ENCODE data around the gene GSE1. TPM values are rescaled to one million over a fixed set of nuclear protein-coding genes. Genes with fewer than 3 reads are reported as not detected.

Gene GSE1
- total and polyA plus RNA-seq, 9 of the 15 experiments (the other 6 are each of a cell fraction or from before 2014, with no cell fraction given) = 12.2 to 244 (median 57.9) TPM

DNA sequence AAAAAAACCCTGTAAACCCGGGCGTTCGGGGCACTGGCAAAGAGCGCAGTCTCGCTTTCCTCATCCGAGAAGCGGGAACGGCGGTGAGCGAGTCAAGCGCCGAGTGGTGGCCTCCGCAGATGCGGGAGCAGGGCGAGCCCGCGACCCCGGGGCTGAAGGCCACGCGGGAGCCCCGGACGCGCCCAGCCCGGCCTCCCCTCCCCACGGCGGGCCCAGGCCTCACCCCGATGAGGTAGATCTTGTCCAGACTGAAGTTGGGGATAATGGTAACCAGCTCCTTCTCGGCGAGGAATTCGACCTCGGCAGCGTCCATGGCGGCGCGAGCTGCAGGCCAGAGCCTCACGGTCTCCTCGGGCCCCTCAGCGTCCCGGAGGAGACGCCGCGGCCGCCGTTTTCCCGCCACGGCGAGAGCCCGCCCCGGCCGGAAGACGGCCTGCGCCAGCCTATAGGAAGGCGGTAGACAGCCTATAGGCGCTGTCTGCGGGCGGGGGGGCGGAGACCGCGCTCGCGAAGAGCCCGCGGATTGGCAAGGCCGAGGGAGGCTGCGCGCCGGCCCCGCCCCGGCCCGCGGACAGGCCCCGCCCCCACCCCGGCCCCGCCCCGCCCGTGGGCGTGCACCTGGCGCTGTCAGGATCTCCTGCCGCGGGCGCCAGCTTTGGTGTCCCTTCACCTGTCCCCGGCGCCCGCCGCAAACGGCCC is 75.6 kb downstream of the GSE1 start, which contains the start of gene GINS2 (continued):
- TF ChIP-seq RBM25 (IDR thresholded peaks at IDR 0.05; ENCODE audit: low read depth, low read length, severe bottlenecking) (peak; percentile 98), ZNF583 (CRISPR knock-in tag; IDR thresholded peaks at IDR 0.05) (no peak), SIN3A (IDR thresholded peaks at IDR 0.05; ENCODE audit: borderline replicate concordance in 2 of 2, control insufficient read depth in 1 of 2, low read depth in 2 of 2, low read length in 2 of 2) (peak; percentile 38 to 73; a peak in 1 of 4 replicates), ZNF551 (CRISPR knock-in tag; IDR thresholded peaks at IDR 0.05) (no peak), THRA (IDR thresholded peaks at IDR 0.05) (no peak), POLR2AphosphoS2 (IDR thresholded peaks at IDR 0.05; ENCODE audit: low read length) (no peak), USF2 (CRISPR knock-in tag; IDR thresholded peaks at IDR 0.05) (no peak), ZNF764 (CRISPR knock-in tag; IDR thresholded peaks at IDR 0.05; ENCODE audit: low read depth) (no peak), HCFC1 (IDR thresholded peaks at IDR 0.05; ENCODE audit: low read depth, low read length) (0 out of 2 replicates have a peak, but pooled peaks have one; percentile 9), GTF2A2 (tag; IDR thresholded peaks at IDR 0.05) (no peak), SRF (CRISPR knock-in tag; IDR thresholded peaks at IDR 0.05) (peak in 1 of 2 experiments; percentile 60; a peak in 2 of 4 replicates), ZFP30 (CRISPR knock-in tag; IDR thresholded peaks at IDR 0.05; ENCODE audit: borderline replicate concordance) (no peak), SP1 (CRISPR knock-in tag; IDR thresholded peaks at IDR 0.05) (peak; percentile 83; the same call in 1 of the 2 replicates), MAFK (IDR thresholded peaks at IDR 0.05; ENCODE audit: low read length) (no peak), NCOA2 (IDR thresholded peaks at IDR 0.05; ENCODE audit: partially characterized antibody in 2 of 2) (no peak), EP400 (IDR thresholded peaks at IDR 0.05) (peak; percentile 83)
- TF ChIP-seq, protein P1, sequence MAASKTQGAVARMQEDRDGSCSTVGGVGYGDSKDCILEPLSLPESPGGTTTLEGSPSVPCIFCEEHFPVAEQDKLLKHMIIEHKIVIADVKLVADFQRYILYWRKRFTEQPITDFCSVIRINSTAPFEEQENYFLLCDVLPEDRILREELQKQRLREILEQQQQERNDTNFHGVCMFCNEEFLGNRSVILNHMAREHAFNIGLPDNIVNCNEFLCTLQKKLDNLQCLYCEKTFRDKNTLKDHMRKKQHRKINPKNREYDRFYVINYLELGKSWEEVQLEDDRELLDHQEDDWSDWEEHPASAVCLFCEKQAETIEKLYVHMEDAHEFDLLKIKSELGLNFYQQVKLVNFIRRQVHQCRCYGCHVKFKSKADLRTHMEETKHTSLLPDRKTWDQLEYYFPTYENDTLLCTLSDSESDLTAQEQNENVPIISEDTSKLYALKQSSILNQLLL (CRISPR knock-in tag; IDR thresholded peaks at IDR 0.05; ENCODE audit: borderline replicate concordance) = no peak
- TF ChIP-seq, protein P2, sequence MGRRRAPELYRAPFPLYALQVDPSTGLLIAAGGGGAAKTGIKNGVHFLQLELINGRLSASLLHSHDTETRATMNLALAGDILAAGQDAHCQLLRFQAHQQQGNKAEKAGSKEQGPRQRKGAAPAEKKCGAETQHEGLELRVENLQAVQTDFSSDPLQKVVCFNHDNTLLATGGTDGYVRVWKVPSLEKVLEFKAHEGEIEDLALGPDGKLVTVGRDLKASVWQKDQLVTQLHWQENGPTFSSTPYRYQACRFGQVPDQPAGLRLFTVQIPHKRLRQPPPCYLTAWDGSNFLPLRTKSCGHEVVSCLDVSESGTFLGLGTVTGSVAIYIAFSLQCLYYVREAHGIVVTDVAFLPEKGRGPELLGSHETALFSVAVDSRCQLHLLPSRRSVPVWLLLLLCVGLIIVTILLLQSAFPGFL (CRISPR knock-in tag; IDR thresholded peaks at IDR 0.05) = no peak
- TF ChIP-seq, protein P3, sequence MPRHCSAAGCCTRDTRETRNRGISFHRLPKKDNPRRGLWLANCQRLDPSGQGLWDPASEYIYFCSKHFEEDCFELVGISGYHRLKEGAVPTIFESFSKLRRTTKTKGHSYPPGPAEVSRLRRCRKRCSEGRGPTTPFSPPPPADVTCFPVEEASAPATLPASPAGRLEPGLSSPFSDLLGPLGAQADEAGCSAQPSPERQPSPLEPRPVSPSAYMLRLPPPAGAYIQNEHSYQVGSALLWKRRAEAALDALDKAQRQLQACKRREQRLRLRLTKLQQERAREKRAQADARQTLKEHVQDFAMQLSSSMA (CRISPR knock-in tag; IDR thresholded peaks at IDR 0.05) = no peak
- TF ChIP-seq, protein P4, sequence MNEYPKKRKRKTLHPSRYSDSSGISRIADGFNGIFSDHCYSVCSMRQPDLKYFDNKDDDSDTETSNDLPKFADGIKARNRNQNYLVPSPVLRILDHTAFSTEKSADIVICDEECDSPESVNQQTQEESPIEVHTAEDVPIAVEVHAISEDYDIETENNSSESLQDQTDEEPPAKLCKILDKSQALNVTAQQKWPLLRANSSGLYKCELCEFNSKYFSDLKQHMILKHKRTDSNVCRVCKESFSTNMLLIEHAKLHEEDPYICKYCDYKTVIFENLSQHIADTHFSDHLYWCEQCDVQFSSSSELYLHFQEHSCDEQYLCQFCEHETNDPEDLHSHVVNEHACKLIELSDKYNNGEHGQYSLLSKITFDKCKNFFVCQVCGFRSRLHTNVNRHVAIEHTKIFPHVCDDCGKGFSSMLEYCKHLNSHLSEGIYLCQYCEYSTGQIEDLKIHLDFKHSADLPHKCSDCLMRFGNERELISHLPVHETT (CRISPR knock-in tag; conservative IDR thresholded peaks at IDR 0.05 in 1 of 2, IDR thresholded peaks at IDR 0.05 in 1 of 2) = peak in 1 of 2 experiments; percentile 61; a peak in 1 of 4 replicates
